A549 (cell line): Measurements from ENCODE around the gene GGACT. TPM values are rescaled to one million over a fixed set of nuclear protein-coding genes. Genes with fewer than 3 reads are reported as not detected.

ENCODE experiments used
- ATAC-seq, 2 experiments: fragments of 200-7000 bp in 1 of 2; fragments of >200 bp in 1 of 2; cut with Nextera tagmentation in 1 of 2; cut with Tn5 transposase in 1 of 2; 3 replicates each; pipeline versions ENCODE4 v1.8.0 to v1.9.1; 2018 to 2020; ENCODE audit warnings: mild to moderate bottlenecking in 1 of 2, moderate library complexity in 1 of 2
- CTCF ChIA-PET: fragments of 300-600 bp; sonication (Branson Sonifier 250); formaldehyde crosslinking; extraction: SDS; loops from one replicate; lab custom pipeline; 2021; ENCODE audit warnings: antibody characterized with exemption, inconsistent platforms; lab: Yijun Ruan, JAX
- POLR2A ChIA-PET: fragments of 350-600 bp; formaldehyde crosslinking; extraction: SDS; loops from one replicate; lab custom pipeline; 2021; ENCODE audit warnings: antibody characterized with exemption, inconsistent platforms; lab: Yijun Ruan, JAX
- DNase-seq, 2 experiments: peaks; one replicate each; pipeline versions ENCODE4 v3.0.0 to v3.0.0-alpha.2; 2011 to 2016; ENCODE audit warnings: low read depth in 1 of 2, low spot score in 1 of 2
- FAIRE-seq: peaks from 2 replicates; lab custom pipeline; 2011; peaks lifted over from hg19 to GRCh38; lab: Jason Lieb, UNC
- H3K27ac ChIP-seq, 2 experiments: fragments of >200 bp; sonication (Bioruptor Twin); formaldehyde crosslinking; 3 replicates each; pipeline ENCODE4 v1.5.1; 2016 to 2017
- H3K4me1 ChIP-seq: fragments of >200 bp; sonication (Bioruptor Twin); formaldehyde crosslinking; 3 replicates; pipeline ENCODE4 v1.6.1; 2016
- H3K4me2 ChIP-seq: fragments of >200 bp; sonication (Bioruptor Twin); formaldehyde crosslinking; 3 replicates; pipeline ENCODE4 v1.6.1; 2016
- H3K4me3 ChIP-seq: fragments of >200 bp; sonication (Bioruptor Twin); formaldehyde crosslinking; 3 replicates; pipeline ENCODE4 v1.5.1; 2016
- H3K9me3 ChIP-seq: fragments of >200 bp; sonication (Bioruptor Twin); formaldehyde crosslinking; 3 replicates; pipeline ENCODE4 v1.6.1; 2016
- CBX8 ChIP-seq: fragments of 200-600 bp; sonication (generic); IDR thresholded peaks from 2 replicates; pipeline ENCODE4 v1.6.1; 2016
- CEBPB ChIP-seq, 2 experiments: fragments of >200 bp in 1 of 2; sonication (Bioruptor Twin) in 1 of 2; formaldehyde crosslinking in 1 of 2; IDR thresholded peaks; 2 replicates each; pipeline ENCODE4 v1.6.1; 2012 to 2016
- CHD4 ChIP-seq: fragments of 200-600 bp; sonication (generic); IDR thresholded peaks from 2 replicates; pipeline ENCODE4 v1.6.1; 2016; ENCODE audit warnings: antibody characterized with exemption, mild to moderate bottlenecking, borderline replicate concordance
- E2F6 ChIP-seq: IDR thresholded peaks from 2 replicates; pipeline ENCODE4 v1.6.1; 2012; ENCODE audit warnings: low read depth, borderline replicate concordance
- ELK1 ChIP-seq: fragments of 150-350 bp; IDR thresholded peaks from 2 replicates; pipeline ENCODE4 v1.6.1; 2014; ENCODE audit warnings: low read depth, mild to moderate bottlenecking, low read length
- FOSB ChIP-seq: fragments of 250-450 bp; sonication (Bioruptor Pico); IDR thresholded peaks from 2 replicates; pipeline ENCODE4 v1.5.0; 2020; ENCODE audit warnings: mild to moderate bottlenecking, moderate library complexity
- FOSL2 ChIP-seq, 2 experiments: fragments of 450-650 bp in 1 of 2; fragments of >200 bp in 1 of 2; sonication (Bioruptor Twin) in 1 of 2; formaldehyde crosslinking; IDR thresholded peaks; 2 replicates each; pipeline versions ENCODE4 v1.5.0 to v1.6.1; 2016 to 2020; ENCODE audit warnings: mild to moderate bottlenecking in 1 of 2, moderate library complexity in 1 of 2
- HES2 ChIP-seq: fragments of >200 bp; sonication (Bioruptor Twin); formaldehyde crosslinking; IDR thresholded peaks from 2 replicates; pipeline ENCODE4 v1.6.1; 2016
- HEYL ChIP-seq: fragments of 250-450 bp; sonication (Bioruptor Pico); IDR thresholded peaks from 2 replicates; pipeline ENCODE4 v1.8.0; 2021; ENCODE audit warnings: mild to moderate bottlenecking, moderate library complexity
- HOXB5 ChIP-seq: fragments of 250-450 bp; sonication (Bioruptor Pico); IDR thresholded peaks from 2 replicates; pipeline ENCODE4 v1.5.0; 2020; ENCODE audit warnings: mild to moderate bottlenecking, moderate library complexity
- JUN ChIP-seq, 2 experiments: fragments of >200 bp; sonication (Bioruptor Twin); formaldehyde crosslinking; IDR thresholded peaks; 2 replicates in 1 of 2; 3 replicates in 1 of 2; pipeline ENCODE4 v1.6.1; 2016 to 2017
- MAFK ChIP-seq: fragments of 450-650 bp; IDR thresholded peaks from 2 replicates; pipeline ENCODE4 v1.6.1; 2014; ENCODE audit not compliant: partially characterized antibody
- MAZ ChIP-seq: fragments of 150-350 bp; IDR thresholded peaks from 2 replicates; pipeline ENCODE4 v1.6.1; 2014; ENCODE audit warnings: antibody characterized with exemption, low read depth, low read length, borderline replicate concordance
- NFE2L2 ChIP-seq: fragments of 150-350 bp; conservative IDR thresholded peaks from 2 replicates; pipeline ENCODE4 v1.6.1; 2014; ENCODE audit warnings: low read length
- NPAS2 ChIP-seq: fragments of 250-450 bp; sonication (Bioruptor Pico); IDR thresholded peaks from 2 replicates; pipeline ENCODE4 v1.8.0; 2022; ENCODE audit warnings: mild to moderate bottlenecking, moderate library complexity, borderline replicate concordance
- NR3C1 ChIP-seq: fragments of >200 bp; sonication (Bioruptor Twin); formaldehyde crosslinking; IDR thresholded peaks from 3 replicates; pipeline ENCODE4 v1.6.1; 2017
- PBX3 ChIP-seq: IDR thresholded peaks from 2 replicates; pipeline ENCODE4 v1.6.1; 2012
- PHF8 ChIP-seq: fragments of 200-600 bp; sonication (generic); IDR thresholded peaks from 2 replicates; pipeline ENCODE4 v1.6.1; 2016; ENCODE audit warnings: low read depth, mild to moderate bottlenecking, antibody characterized with exemption, moderate library complexity, borderline replicate concordance
- POLR2A ChIP-seq: IDR thresholded peaks from 2 replicates; pipeline ENCODE4 v1.6.1; 2012; ENCODE audit warnings: mild to moderate bottlenecking, low read length
- POLR2AphosphoS2 ChIP-seq: conservative IDR thresholded peaks from 2 replicates; pipeline ENCODE4 v1.6.1; 2012; ENCODE audit warnings: low read length, improper control_type of control experiment, inconsistent platforms
- RAD21 ChIP-seq, 2 experiments: fragments of >200 bp in 1 of 2; sonication (Bioruptor Twin) in 1 of 2; formaldehyde crosslinking in 1 of 2; IDR thresholded peaks in 1 of 2; conservative IDR thresholded peaks in 1 of 2; 2 replicates in 1 of 2; 3 replicates in 1 of 2; pipeline ENCODE4 v1.6.1; 2012 to 2018; ENCODE audit warnings: inconsistent platforms in 1 of 2
- RARB ChIP-seq: fragments of 250-450 bp; sonication (Bioruptor Pico); IDR thresholded peaks from 2 replicates; pipeline ENCODE4 v1.8.0; 2021; ENCODE audit warnings: mild to moderate bottlenecking, moderate library complexity
- RNF2 ChIP-seq: fragments of 200-600 bp; sonication (generic); IDR thresholded peaks from 2 replicates; pipeline ENCODE4 v1.6.1; 2016; ENCODE audit warnings: low read depth, mild to moderate bottlenecking, antibody characterized with exemption, moderate library complexity, borderline replicate concordance
- SMC3 ChIP-seq: fragments of >200 bp; sonication (Bioruptor Twin); formaldehyde crosslinking; IDR thresholded peaks from 3 replicates; pipeline ENCODE4 v1.6.1; 2018; ENCODE audit warnings: inconsistent platforms
- SREBF2 ChIP-seq: fragments of 450-650 bp; IDR thresholded peaks from 2 replicates; pipeline ENCODE4 v1.6.1; 2014; ENCODE audit warnings: mild to moderate bottlenecking, moderate library complexity
- TFCP2L1 ChIP-seq: fragments of 250-450 bp; sonication (Bioruptor Pico); IDR thresholded peaks from 2 replicates; pipeline ENCODE4 v1.5.0; 2021; ENCODE audit warnings: mild to moderate bottlenecking
- ZFP36 ChIP-seq: fragments of 450-650 bp; IDR thresholded peaks from 2 replicates; pipeline ENCODE4 v1.6.1; 2014; ENCODE audit warnings: borderline replicate concordance; ENCODE audit not compliant: partially characterized antibody
- WGBS: methylation state at CpG from one replicate; pipeline ENCODE4 v1.1.6; 2017; ENCODE audit errors: missing lambda C conversion rate; 5-methylcytosine and 5-hydroxymethylcytosine counted together
- polyA plus RNA-seq, 4 experiments: library from polyadenylated mRNA; depleted of rRNA in 3 of 4; stranded (reverse); fragments of >200 nt; fragmentation: RNase III in 1 of 4; extraction: RNeasy Plus Mini Kit Qiagen cat#74134 plus additional on column Dnase treatment in 1 of 4; gene quantifications; 2 replicates in 3 of 4; 3 replicates in 1 of 4; pipeline ENCODE4 v1.2.3, GENCODE V29; 2011 to 2017
- TF ChIP-seq, protein P1 (sequence below): fragments of 250-450 bp; sonication (Bioruptor Pico); IDR thresholded peaks from 2 replicates; pipeline ENCODE4 v1.5.0; 2020; ENCODE audit warnings: low read depth, mild to moderate bottlenecking, moderate library complexity

Gene GGACT
- polyA plus RNA-seq, 2 of the 4 experiments (the other 2 are of a cell fraction) = 2.7 to 8.6 TPM

GRCh38 chr13:100561158-100561499 is 27.5 kb downstream of the GGACT start:
- DNase-seq = no peak
- H3K4me1 ChIP-seq = peaks cover 10% of the 10 kb centered on the region; the same call in 2 of the 3 replicates
- H3K4me3 ChIP-seq = no peak overlapping the region
- TF ChIP-seq CHD4 (no peak), MAFK (no peak), ELK1 (no peak), POLR2AphosphoS2 (no peak), POLR2A (no peak), ZFP36 (no peak), SMC3 (no peak), HOXB5 (CRISPR knock-in tag) (no peak), NPAS2 (CRISPR knock-in tag) (no peak), CBX8 (no peak), E2F6 (no peak), RNF2 (no peak), JUN (IDR thresholded peaks at IDR 0.05) (no peak), TFCP2L1 (CRISPR knock-in tag) (no peak), RAD21 (conservative IDR thresholded peaks at IDR 0.05 in 1 of 2, IDR thresholded peaks at IDR 0.05 in 1 of 2) (no peak), PBX3 (no peak), FOSL2 (IDR thresholded peaks at IDR 0.05) (no peak), FOSL2 (CRISPR knock-in tag; IDR thresholded peaks at IDR 0.05) (no peak)
- TF ChIP-seq, protein P1, sequence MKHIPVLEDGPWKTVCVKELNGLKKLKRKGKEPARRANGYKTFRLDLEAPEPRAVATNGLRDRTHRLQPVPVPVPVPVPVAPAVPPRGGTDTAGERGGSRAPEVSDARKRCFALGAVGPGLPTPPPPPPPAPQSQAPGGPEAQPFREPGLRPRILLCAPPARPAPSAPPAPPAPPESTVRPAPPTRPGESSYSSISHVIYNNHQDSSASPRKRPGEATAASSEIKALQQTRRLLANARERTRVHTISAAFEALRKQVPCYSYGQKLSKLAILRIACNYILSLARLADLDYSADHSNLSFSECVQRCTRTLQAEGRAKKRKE (CRISPR knock-in tag) = no peak
- TF ChIP-seq, all 56 proteins: peak for 0
- Histone ChIP-seq H3K4me2 (no peak overlapping the region), H3K27ac (no peak overlapping the region; a peak in 1 of 6 replicates), H3K9me3 (no peaks in the 10 kb centered on the region)
- ATAC-seq (no peak), FAIRE-seq (no peak)
- POLR2A ChIA-PET = no interaction called here
- CTCF ChIA-PET = interaction anchor here (1.9 kb wide), 1 partner anchor 12 kb away, joined by 8 read pairs; no protein-coding TSS in a partner anchor
- WGBS = 54% methylated on average over 2 of the region's 2 CpGs

GRCh38 chr13:100560498-100561157 is 28.0 kb downstream of the GGACT start:
- Histone ChIP-seq H3K9me3 (no peaks in the 10 kb centered on the region), H3K27ac (no peak overlapping the region), H3K4me1 (peaks cover 10% of the 10 kb centered on the region; the same call in 2 of the 3 replicates), H3K4me3 (no peak overlapping the region), H3K4me2 (no peak overlapping the region)
- ChIA-PET CTCF (interaction anchor here (1.0 to 1.9 kb wide), 3 partner anchors 12 to 46 kb away, joined by 3 to 8 read pairs (median 5); no protein-coding TSS in a partner anchor), POLR2A (no interaction called here)
- FAIRE-seq (no peak), DNase-seq (no peak), ATAC-seq (no peak)
- TF ChIP-seq SREBF2 (no peak), NR3C1 (no peak), FOSB (CRISPR knock-in tag) (no peak), NPAS2 (CRISPR knock-in tag) (no peak), CBX8 (no peak), HES2 (no peak), PHF8 (no peak), NFE2L2 (no peak), CEBPB (IDR thresholded peaks at IDR 0.05) (no peak), SMC3 (no peak), HEYL (no peak), RARB (CRISPR knock-in tag) (no peak), MAZ (no peak)
- 81% methylated on average over 15 of the region's 15 CpGs for WGBS
